Iris pigment epithelial cell (primary cell): ENCODE data around the gene SDHAF1.

ENCODE experiments used
- DNase-seq: peaks from one replicate; pipeline ENCODE4 v3.0.0-alpha.2; 2011; ENCODE audit warnings: low read depth

Gene SDHAF1

GRCh38 chr19:35986664-35987570 is 8.1 kb upstream of the SDHAF1 start:
- DNase-seq = no peak

DNA sequence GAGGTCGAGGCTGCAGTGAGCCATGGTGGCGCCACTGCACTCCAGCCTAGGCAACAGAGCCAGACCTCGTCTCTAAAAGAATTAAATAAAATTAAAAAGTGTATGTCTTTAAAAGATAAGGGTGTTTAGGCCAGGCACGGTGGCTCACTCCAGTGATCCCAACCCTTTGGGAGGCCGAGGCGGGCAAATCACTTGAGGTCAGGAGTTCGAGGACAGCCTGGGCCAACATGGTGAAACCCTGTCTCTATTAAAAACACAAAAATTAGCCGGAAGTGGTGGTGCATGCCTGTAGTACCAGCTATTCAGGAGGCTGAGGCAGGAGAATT is 7.5 kb upstream of the SDHAF1 start:
- no peak for DNase-seq

- no peak for DNase-seq
These were observed 6.2 kb upstream of the SDHAF1 start for GRCh38 chr19:35988824-35989223.

- no peak for DNase-seq
These were observed 4.8 kb upstream of the SDHAF1 start for GRCh38 chr19:35990156-35990555.

DNA sequence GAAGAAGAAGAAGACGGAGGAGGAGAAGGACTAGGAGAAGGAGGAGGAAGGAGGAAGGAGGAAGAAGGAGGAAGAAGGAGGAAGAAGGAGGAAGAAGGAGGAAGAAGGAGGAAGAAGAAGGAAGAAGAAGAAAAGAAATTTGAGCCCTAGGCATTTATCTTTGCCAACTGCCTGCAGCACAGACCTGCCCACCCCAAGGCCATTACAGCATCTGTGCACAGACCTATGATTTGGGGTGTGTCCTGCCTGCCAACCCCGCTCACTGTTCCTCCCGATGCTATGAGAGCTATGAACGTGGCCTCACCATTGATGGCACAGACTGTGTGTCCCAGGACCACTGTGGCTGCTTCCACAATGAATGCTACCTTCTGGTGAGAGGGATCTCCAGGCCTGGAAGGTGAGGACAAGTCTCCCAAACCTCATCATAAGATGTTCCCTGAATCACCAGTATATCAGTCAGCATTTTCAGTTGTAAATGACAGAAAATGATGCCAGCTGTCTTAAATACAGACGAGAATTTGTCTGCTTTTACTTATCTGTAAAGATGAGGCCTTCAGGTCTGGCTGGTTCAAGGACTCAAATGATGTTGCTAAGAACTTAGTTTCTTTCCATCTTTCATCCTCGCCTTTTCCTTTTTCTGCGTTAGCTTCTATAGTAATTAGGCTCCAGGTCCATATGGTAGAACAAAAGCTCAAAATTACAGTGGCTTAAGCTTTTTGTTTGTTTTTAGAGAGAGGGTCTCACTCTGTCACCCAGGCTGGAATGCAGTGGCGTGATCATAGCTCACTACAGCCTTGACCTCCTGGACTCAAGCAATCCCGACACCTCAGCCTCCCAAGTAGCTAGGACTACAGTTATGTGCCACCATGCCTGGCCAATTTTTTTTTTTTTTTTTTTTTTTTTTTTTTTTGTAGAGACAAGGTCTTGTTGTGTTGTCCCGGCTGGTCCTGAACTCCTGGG is 3.9 kb upstream of the SDHAF1 start:
- no peak for DNase-seq

GRCh38 chr19:35991731-35992450 is 3.1 kb upstream of the SDHAF1 start:
- no peak for DNase-seq

DNA sequence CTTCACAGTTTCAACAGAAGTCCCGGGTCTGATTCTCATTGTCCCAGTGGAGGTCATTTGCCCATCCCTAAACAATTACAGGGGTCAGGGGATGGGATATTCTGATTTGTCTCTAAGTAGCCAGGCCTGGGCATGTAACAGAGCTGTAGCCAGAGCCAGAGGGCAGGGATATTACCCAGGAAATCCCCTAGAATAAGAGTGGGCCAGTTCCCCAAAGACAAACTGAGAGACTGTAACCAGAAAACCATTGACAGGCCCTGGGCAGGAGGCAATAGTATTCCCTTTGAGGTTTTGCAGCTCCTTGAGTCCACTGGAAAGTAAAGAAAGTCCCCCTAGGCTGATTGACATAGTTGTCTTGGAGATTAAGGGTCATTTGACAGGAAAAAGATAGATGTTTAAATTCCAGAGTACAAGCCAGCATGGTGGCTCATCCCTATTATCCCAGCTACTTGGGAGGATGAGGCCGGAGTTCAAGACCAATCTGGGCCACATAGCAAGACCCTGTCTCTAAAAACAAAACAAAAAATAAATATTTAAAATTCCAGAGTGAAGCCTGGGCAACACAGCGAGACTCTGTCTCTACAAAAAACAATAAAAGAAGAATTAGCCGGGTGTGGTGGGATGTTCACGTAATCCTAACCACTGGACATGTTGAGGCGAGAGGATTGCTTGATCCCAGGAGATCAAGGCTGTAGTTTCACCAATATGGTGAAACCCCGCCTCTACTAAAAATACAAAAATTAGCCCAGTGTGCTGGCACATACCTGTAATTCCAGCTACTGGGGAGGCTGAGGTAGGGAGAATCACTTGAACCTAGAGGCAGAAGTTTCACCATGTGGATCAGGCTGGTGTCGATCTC is 1.9 kb upstream of the SDHAF1 start:
- no peak for DNase-seq

- no peak for DNase-seq
These were observed 927 bp upstream of the SDHAF1 start for GRCh38 chr19:35993923-35994598.

DNA sequence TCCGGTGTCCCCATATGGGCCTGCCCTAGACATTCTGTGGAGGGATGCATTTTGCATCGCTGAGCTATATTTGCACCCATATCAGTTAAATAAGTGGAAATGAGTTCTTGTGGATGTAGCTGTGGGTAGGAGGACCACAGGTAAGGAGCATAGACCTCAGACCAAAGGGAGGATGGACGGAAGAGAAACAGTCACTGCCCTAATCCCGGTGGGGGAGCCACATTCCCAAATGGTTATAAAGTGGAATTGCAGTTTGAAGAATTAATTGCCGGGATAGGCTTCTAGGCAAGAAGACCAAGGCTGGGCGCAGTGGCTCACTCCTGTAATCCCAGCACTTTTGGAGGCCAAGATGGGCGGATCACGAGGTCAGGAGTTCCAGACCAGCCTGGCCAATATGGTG is 1.8 kb downstream of the SDHAF1 start:
- no peak for DNase-seq

GRCh38 chr19:36001605-36002004 is 6.6 kb downstream of the SDHAF1 start:
- no peak for DNase-seq

- DNase-seq = no peak
These were observed 8.3 kb downstream of the SDHAF1 start for GRCh38 chr19:36003284-36003683.

- DNase-seq = no peak
These were observed 12.0 kb downstream of the SDHAF1 start for GRCh38 chr19:36006955-36007354.

DNA sequence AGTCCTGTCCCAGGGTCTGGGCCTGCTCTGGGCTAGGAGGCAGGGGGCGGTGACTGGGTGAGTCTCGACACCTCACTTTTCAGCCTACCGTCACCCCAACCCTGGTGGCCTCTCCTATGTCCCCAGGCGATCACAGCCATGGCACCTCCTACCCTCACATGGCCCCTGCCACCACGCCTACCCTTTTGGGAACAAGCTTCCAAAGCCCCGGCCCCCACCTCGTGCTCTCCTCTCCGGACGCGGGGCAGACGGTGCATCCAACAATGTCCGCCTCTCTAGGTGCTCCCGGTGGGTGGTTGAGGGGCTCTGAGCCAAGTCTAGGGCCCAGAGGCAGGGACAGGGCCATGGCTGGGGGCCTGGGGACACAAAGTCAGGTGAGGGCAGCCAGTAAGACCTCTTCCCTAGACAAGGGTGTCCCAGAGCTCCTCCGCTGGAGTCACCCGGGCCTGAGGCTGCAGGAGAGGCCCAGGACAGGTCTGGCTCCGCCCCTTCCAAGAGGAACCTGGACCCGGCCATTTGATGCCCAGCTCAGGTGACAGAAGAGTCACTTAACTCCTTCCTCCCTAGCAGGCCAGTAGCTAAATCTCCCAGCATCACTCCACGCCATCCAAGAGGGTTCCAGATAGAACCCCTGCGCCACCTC is 13.5 kb downstream of the SDHAF1 start, which contains the start of gene SYNE4:
TSS of gene SYNE4 (minus strand) at position 478 of the 643 bp plus-strand sequence. CDS start at position 346, 132 bp downstream.
- no peak for DNase-seq

- peak; percentile 73 for DNase-seq
These were observed 14.2 kb downstream of the SDHAF1 start for GRCh38 chr19:36009220-36009619.

DNA sequence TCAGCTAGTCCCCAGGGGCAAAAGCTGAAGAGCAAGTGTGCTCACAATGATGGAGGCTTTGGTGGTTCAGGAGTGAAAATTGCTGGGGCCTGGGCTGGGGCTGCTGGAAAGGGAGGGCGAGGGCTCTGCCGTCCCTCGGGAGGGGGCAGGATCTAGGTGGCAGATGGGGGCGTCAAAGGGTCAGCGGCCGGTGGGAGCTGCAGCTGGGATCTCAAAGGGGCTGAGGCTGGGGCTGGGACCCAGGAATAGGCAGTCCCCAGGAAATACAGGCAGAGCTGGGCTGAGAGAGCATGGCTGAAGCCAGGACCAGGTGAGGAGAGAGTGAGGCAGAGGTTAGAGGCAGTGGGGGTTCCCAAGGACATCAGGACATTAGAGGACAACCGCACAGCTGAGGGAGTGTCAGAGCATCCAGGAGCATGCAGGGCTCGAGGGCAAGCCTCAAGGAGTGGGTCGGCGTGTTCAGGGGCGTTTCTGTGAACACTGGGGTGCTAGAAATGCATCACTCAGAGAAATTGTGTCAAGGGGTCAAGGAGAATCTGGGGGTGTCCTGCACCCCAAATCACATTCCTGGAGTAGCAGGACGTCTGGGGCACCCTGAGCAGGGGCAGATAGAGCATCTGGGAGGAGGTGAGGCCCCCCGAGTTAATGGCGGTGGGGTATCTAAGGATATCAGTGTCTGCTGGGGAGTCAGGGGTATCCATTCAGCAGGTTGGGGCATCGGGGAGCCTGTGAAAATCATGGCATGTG is 14.8 kb downstream of the SDHAF1 start:
- no peak for DNase-seq

GRCh38 chr19:36010402-36010801 is 15.4 kb downstream of the SDHAF1 start:
- DNase-seq = no peak

GRCh38 chr19:36013280-36014011 is 18.5 kb downstream of the SDHAF1 start:
- no peak for DNase-seq
